Trophoblast cell (in vitro differentiated cells and primary cell): ENCODE data around the gene MEGF11.
A peak's percentile ranks its signal among the peaks of the same experiment; 100 is the strongest.

Source experiments
- DNase-seq, 2 donors: peaks; one replicate each; pipeline ENCODE4 v3.0.0-alpha.2; 2016
- H2AFZ ChIP-seq: 2 replicates; pipeline ENCODE4 v1.6.1; 2013; ENCODE audit warnings: low read length, moderate library complexity, mild to moderate bottlenecking; ENCODE audit not compliant: insufficient read depth, poor library complexity
- H2AK5ac ChIP-seq: 2 replicates; pipeline ENCODE4 v1.6.1; 2013; ENCODE audit warnings: mild to moderate bottlenecking, low read length
- H2BK120ac ChIP-seq: 2 replicates; pipeline ENCODE4 v1.6.1; 2013; ENCODE audit warnings: low read length, mild to moderate bottlenecking, moderate library complexity; ENCODE audit not compliant: insufficient read depth, poor library complexity
- H2BK12ac ChIP-seq: 2 replicates; pipeline ENCODE4 v1.6.1; 2013; ENCODE audit warnings: mild to moderate bottlenecking, low read length, moderate library complexity
- H2BK5ac ChIP-seq: 2 replicates; pipeline ENCODE4 v1.6.1; 2013; ENCODE audit warnings: low read length, low read depth, moderate library complexity, mild to moderate bottlenecking; ENCODE audit not compliant: poor library complexity
- H3K14ac ChIP-seq: 2 replicates; pipeline ENCODE4 v1.6.1; 2013; ENCODE audit warnings: mild to moderate bottlenecking, low read length
- H3K18ac ChIP-seq: 2 replicates; pipeline ENCODE4 v1.6.1; 2013; ENCODE audit warnings: mild to moderate bottlenecking, low read length
- H3K23ac ChIP-seq: 2 replicates; pipeline ENCODE4 v1.6.1; 2013; ENCODE audit warnings: low read length
- H3K27ac ChIP-seq: 2 replicates; pipeline ENCODE4 v1.5.1; 2013; ENCODE audit warnings: low read depth, mild to moderate bottlenecking, inconsistent platforms, low read length, moderate library complexity
- H3K27me3 ChIP-seq: 2 replicates; pipeline ENCODE4 v1.6.1; 2013; ENCODE audit warnings: inconsistent platforms, mild to moderate bottlenecking, low read length, moderate library complexity; ENCODE audit not compliant: insufficient read depth
- H3K36me3 ChIP-seq, 2 experiments: 1 replicate in 1 of 2; 2 replicates in 1 of 2; pipeline ENCODE4 v1.6.1; 2013; ENCODE audit warnings: low read length in 2 of 2, mild to moderate bottlenecking in 2 of 2, moderate library complexity in 1 of 2; ENCODE audit not compliant: insufficient read depth in 2 of 2, control insufficient read depth in 1 of 2
- H3K4ac ChIP-seq: 2 replicates; pipeline ENCODE4 v1.6.1; 2013; ENCODE audit warnings: low read depth, mild to moderate bottlenecking, low read length, moderate library complexity
- H3K4me1 ChIP-seq, 2 experiments: 1 replicate in 1 of 2; 2 replicates in 1 of 2; pipeline ENCODE4 v1.6.1; 2013; ENCODE audit warnings: low read length in 2 of 2, mild to moderate bottlenecking in 2 of 2, moderate library complexity in 1 of 2; ENCODE audit not compliant: insufficient read depth in 2 of 2, control insufficient read depth in 1 of 2
- H3K4me2 ChIP-seq: 2 replicates; pipeline ENCODE4 v1.6.1; 2013; ENCODE audit warnings: inconsistent platforms, mild to moderate bottlenecking, low read length, moderate library complexity
- H3K4me3 ChIP-seq: 2 replicates; pipeline ENCODE4 v1.5.1; 2013; ENCODE audit warnings: mild to moderate bottlenecking, low read depth, low read length, inconsistent platforms
- H3K79me1 ChIP-seq: one replicate; pipeline ENCODE4 v1.6.1; 2013; ENCODE audit warnings: low read length
- H3K79me2 ChIP-seq: 2 replicates; pipeline ENCODE4 v1.6.1; 2013; ENCODE audit warnings: low read length, mild to moderate bottlenecking; ENCODE audit not compliant: control insufficient read depth, insufficient read depth, poor library complexity
- H3K9ac ChIP-seq: 2 replicates; pipeline ENCODE4 v1.6.1; 2013; ENCODE audit warnings: mild to moderate bottlenecking, low read length
- H3K9me3 ChIP-seq: 2 replicates; pipeline ENCODE4 v1.6.1; 2013; ENCODE audit warnings: low read depth, mild to moderate bottlenecking, control low read depth, inconsistent platforms, low read length; ENCODE audit not compliant: insufficient read depth
- H4K12ac ChIP-seq: 2 replicates; pipeline ENCODE4 v1.6.1; 2013; ENCODE audit warnings: low read depth, mild to moderate bottlenecking, low read length, moderate library complexity
- H4K8ac ChIP-seq: 2 replicates; pipeline ENCODE4 v1.6.1; 2013; ENCODE audit warnings: low read depth, mild to moderate bottlenecking, low read length, moderate library complexity
- H4K91ac ChIP-seq: one replicate; pipeline ENCODE4 v1.6.1; 2013; ENCODE audit warnings: low read depth, mild to moderate bottlenecking, low read length, moderate library complexity
- WGBS: extraction: QIAGEN DNeasy Blood & Tissue Kit; methylation state at CpG from one replicate; pipeline ENCODE4 v1.1.7; 2013; ENCODE audit warnings: missing lambda C conversion rate; ENCODE audit not compliant: insufficient read length, insufficient coverage; ENCODE audit errors: extremely low coverage; 5-methylcytosine and 5-hydroxymethylcytosine counted together

Gene MEGF11

GRCh38 chr15:65908876-65909275 lies 344.7 kb downstream of the MEGF11 start:
- Histone ChIP-seq H3K9me3 (no peaks in the 10 kb centered on the region), H4K8ac (peak overlapping the region; percentile 14), H3K23ac (no peak overlapping the region)

GRCh38 chr15:65907661-65908060 lies 345.9 kb downstream of the MEGF11 start:
- H3K27ac ChIP-seq: no peak overlapping the region
- H4K91ac ChIP-seq: no peak overlapping the region
- no peak overlapping the region for H3K4me3 ChIP-seq
- H4K12ac ChIP-seq: no peak overlapping the region
- H3K79me2 ChIP-seq: peaks cover 2% of the 10 kb centered on the region
- H4K8ac ChIP-seq: peak overlapping the region; percentile 7
- H3K9me3 ChIP-seq: no peaks in the 10 kb centered on the region
- no peak overlapping the region for H3K4me2 ChIP-seq
- WGBS: no CpG with 5 or more reads among the region's 3 CpGs
- H3K4me1 ChIP-seq: peaks cover 14 to 21% of the 10 kb centered on the region in 2 experiments
- H2AFZ ChIP-seq: no peak overlapping the region
- no peak overlapping the region for H3K14ac ChIP-seq
- peaks cover 32 to 43% of the 10 kb centered on the region in 2 experiments for H3K36me3 ChIP-seq
- no peaks in the 10 kb centered on the region for H3K27me3 ChIP-seq
- no peak overlapping the region for H2AK5ac ChIP-seq
- peaks cover 14% of the 10 kb centered on the region for H3K79me1 ChIP-seq
- no peak overlapping the region for H2BK5ac ChIP-seq
- peak overlapping the region; percentile 25 for H3K18ac ChIP-seq
- H2BK12ac ChIP-seq: no peak overlapping the region
- no peak for DNase-seq
- H3K23ac ChIP-seq: no peak overlapping the region
- H3K9ac ChIP-seq: no peak overlapping the region
- H3K4ac ChIP-seq: no peak overlapping the region
- H2BK120ac ChIP-seq: no peak overlapping the region

More at GRCh38 chr15:65908876-65909275, 344.7 kb downstream of the MEGF11 start:
- Histone ChIP-seq H3K4me1 (peaks cover 9 to 14% of the 10 kb centered on the region in 2 experiments), H3K27me3 (no peaks in the 10 kb centered on the region), H3K79me2 (peaks cover 2% of the 10 kb centered on the region), H3K36me3 (peaks cover 38 to 42% of the 10 kb centered on the region in 2 experiments), H2AFZ (no peak overlapping the region), H3K4me2 (no peak overlapping the region), H2AK5ac (no peak overlapping the region), H2BK12ac (no peak overlapping the region), H4K12ac (no peak overlapping the region), H2BK5ac (no peak overlapping the region), H4K91ac (no peak overlapping the region), H3K4ac (no peak overlapping the region), H3K18ac (peak overlapping the region; percentile 22), H3K9ac (no peak overlapping the region), H2BK120ac (no peak overlapping the region), H3K27ac (no peak overlapping the region), H3K14ac (no peak overlapping the region), H3K4me3 (no peak overlapping the region), H3K79me1 (peaks cover 14% of the 10 kb centered on the region)
- no CpG with 5 or more reads among the region's 4 CpGs for WGBS
- no peak for DNase-seq

DNA sequence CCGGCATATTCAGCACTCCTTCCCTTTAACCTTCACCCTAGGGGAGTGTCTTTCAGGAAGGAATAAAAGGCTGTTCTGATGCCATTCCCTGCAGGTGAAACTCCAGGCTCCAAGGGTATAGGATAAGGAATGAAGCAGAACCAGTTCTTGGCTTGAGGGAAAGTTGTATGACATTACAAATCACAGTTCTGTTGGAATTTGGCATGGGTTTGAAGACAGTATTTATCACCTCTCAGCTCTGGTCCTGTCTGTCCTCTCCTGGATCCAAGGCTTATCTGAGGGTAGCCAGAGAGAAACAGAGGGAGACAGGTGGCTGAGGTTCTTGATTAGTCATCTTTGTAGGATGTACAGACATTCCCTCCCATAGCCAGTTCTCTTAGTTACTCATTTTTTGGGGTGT lies 347.2 kb downstream of the MEGF11 start:
- Histone ChIP-seq H3K23ac (no peak overlapping the region), H3K27ac (peak overlapping the region; percentile 85), H3K14ac (no peak overlapping the region), H3K27me3 (no peaks in the 10 kb centered on the region), H2BK12ac (no peak overlapping the region), H3K18ac (no peak overlapping the region), H4K8ac (no peak overlapping the region), H3K4ac (no peak overlapping the region), H4K12ac (no peak overlapping the region), H3K9ac (no peak overlapping the region), H3K9me3 (no peaks in the 10 kb centered on the region), H2AFZ (no peak overlapping the region), H3K79me1 (peaks cover 14% of the 10 kb centered on the region), H2BK5ac (no peak overlapping the region), H3K4me1 (peaks cover 16 to 28% of the 10 kb centered on the region in 2 experiments), H2AK5ac (no peak overlapping the region), H4K91ac (no peak overlapping the region), H3K4me3 (no peak overlapping the region), H3K36me3 (peaks cover 25 to 36% of the 10 kb centered on the region in 2 experiments), H3K79me2 (peaks cover 2% of the 10 kb centered on the region), H2BK120ac (no peak overlapping the region), H3K4me2 (no peak overlapping the region)
- peak; percentile 63 to 92 for DNase-seq
- no CpG with 5 or more reads among the region's 1 CpG for WGBS

GRCh38 chr15:65904301-65904700 lies 349.2 kb downstream of the MEGF11 start:
- H3K14ac ChIP-seq: no peak overlapping the region
- peaks cover 2% of the 10 kb centered on the region for H3K79me2 ChIP-seq
- no CpG with 5 or more reads among the region's 4 CpGs for WGBS
- no peak for DNase-seq
- H3K9ac ChIP-seq: no peak overlapping the region
- H2BK120ac ChIP-seq: no peak overlapping the region
- no peaks in the 10 kb centered on the region for H3K9me3 ChIP-seq
- H2AFZ ChIP-seq: no peak overlapping the region
- peaks cover 14% of the 10 kb centered on the region for H3K79me1 ChIP-seq
- H2BK12ac ChIP-seq: peak overlapping the region; percentile 8
- H3K27ac ChIP-seq: peak overlapping the region; percentile 53
- H2BK5ac ChIP-seq: peak overlapping the region; percentile 2
- no peaks in the 10 kb centered on the region for H3K27me3 ChIP-seq
- peaks cover 16 to 28% of the 10 kb centered on the region in 2 experiments for H3K4me1 ChIP-seq
- H3K36me3 ChIP-seq: peaks cover 13 to 24% of the 10 kb centered on the region in 2 experiments
- no peak overlapping the region for H3K4me3 ChIP-seq
- H3K4me2 ChIP-seq: no peak overlapping the region
- H3K23ac ChIP-seq: no peak overlapping the region
- no peak overlapping the region for H2AK5ac ChIP-seq
- no peak overlapping the region for H4K8ac ChIP-seq
- H3K18ac ChIP-seq: no peak overlapping the region
- no peak overlapping the region for H4K12ac ChIP-seq
- no peak overlapping the region for H3K4ac ChIP-seq
- H4K91ac ChIP-seq: no peak overlapping the region
